Measurements from ENCODE around the gene SAPCD2. TPM values are rescaled to one million over a fixed set of nuclear protein-coding genes. Genes with fewer than 3 reads are reported as not detected.

SAPCD2 gene
- total RNA-seq, 4 donors from 2014 or later = 0.13 to 1.3 (median 0.19) TPM

GRCh38 chr9:137038916-137039315 lies 31.4 kb downstream of the SAPCD2 start:
- Histone ChIP-seq H3K36me3 (peaks cover 0 to 58% of the 10 kb centered on the region in 2 donors), H3K4me3 (no peak overlapping the region), H3K4me1 (peaks cover 0 to 31% (median 13%) of the 10 kb centered on the region in 3 donors), H3K9me3 (no peaks in the 10 kb centered on the region), H3K27ac (no peak overlapping the region), H3K27me3 (peaks cover 16% of the 10 kb centered on the region)
- WGBS, 2 donors (ENCODE audit: low coverage in 1 of 2) = 80% methylated on average over 1 of the region's 9 CpGs; no CpG with 5 or more reads in 1 of the 2 donors
- TF ChIP-seq POLR2AphosphoS5 (IDR thresholded peaks at IDR 0.05) (no peak), POLR2A (IDR thresholded peaks at IDR 0.05) (no peak), EP300 (IDR thresholded peaks at IDR 0.05) (no peak)
- TF ChIP-seq, protein P1, sequence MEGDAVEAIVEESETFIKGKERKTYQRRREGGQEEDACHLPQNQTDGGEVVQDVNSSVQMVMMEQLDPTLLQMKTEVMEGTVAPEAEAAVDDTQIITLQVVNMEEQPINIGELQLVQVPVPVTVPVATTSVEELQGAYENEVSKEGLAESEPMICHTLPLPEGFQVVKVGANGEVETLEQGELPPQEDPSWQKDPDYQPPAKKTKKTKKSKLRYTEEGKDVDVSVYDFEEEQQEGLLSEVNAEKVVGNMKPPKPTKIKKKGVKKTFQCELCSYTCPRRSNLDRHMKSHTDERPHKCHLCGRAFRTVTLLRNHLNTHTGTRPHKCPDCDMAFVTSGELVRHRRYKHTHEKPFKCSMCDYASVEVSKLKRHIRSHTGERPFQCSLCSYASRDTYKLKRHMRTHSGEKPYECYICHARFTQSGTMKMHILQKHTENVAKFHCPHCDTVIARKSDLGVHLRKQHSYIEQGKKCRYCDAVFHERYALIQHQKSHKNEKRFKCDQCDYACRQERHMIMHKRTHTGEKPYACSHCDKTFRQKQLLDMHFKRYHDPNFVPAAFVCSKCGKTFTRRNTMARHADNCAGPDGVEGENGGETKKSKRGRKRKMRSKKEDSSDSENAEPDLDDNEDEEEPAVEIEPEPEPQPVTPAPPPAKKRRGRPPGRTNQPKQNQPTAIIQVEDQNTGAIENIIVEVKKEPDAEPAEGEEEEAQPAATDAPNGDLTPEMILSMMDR (IDR thresholded peaks at IDR 0.05) = no peak
- ATAC-seq = no peak

- Histone ChIP-seq H3K9me3 (no peaks in the 10 kb centered on the region), H3K27ac (no peak overlapping the region), H3K36me3 (peaks cover 0 to 52% of the 10 kb centered on the region in 2 donors), H3K4me3 (no peak overlapping the region), H3K4me1 (peaks cover 0 to 18% (median 13%) of the 10 kb centered on the region in 3 donors), H3K27me3 (peaks cover 16% of the 10 kb centered on the region)
- TF ChIP-seq, protein P1 (IDR thresholded peaks at IDR 0.05) = no peak
- TF ChIP-seq POLR2AphosphoS5 (IDR thresholded peaks at IDR 0.05) = no peak
- no peak for TF ChIP-seq POLR2A (IDR thresholded peaks at IDR 0.05)
- no peak for TF ChIP-seq EP300 (IDR thresholded peaks at IDR 0.05)
- 85 to 87% methylated on average over 7 to 8 of the region's 10 CpGs for WGBS, 2 donors (ENCODE audit: low coverage in 1 of 2)
- ATAC-seq = no peak
These were observed 32.9 kb downstream of the SAPCD2 start for GRCh38 chr9:137037483-137037882.

DNA sequence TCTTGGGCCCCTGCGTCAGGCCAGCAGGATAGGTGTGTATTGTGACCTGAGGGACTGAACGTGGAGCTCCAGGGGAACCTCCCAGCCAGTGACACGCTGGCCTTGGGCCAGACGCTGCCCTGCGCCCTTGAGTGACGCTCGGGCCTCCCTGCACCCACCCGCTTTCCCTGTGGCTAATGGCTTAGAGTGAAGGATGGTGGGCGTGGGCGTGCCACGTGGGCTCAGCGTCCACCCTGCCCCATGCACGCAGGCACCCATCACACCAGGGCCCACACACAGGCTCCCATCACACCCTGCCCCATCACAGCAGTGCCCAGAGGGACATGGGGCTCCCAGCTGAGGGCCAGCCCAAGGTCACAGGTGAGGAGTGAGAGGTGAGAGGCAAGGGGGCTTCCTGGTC lies 33.3 kb downstream of the SAPCD2 start:
- peaks cover 16% of the 10 kb centered on the region for H3K27me3 ChIP-seq
- no peak overlapping the region for H3K27ac ChIP-seq
- no peak for ATAC-seq
- no peak overlapping the region for H3K4me3 ChIP-seq
- WGBS, 2 donors (ENCODE audit: low coverage in 1 of 2) = 89% methylated on average over 3 of the region's 13 CpGs; no CpG with 5 or more reads in 1 of the 2 donors
- H3K4me1 ChIP-seq = peaks cover 0 to 18% (median 13%) of the 10 kb centered on the region in 3 donors
- H3K9me3 ChIP-seq = no peaks in the 10 kb centered on the region
- H3K36me3 ChIP-seq = peaks cover 0 to 50% of the 10 kb centered on the region in 2 donors
- TF ChIP-seq, protein P1 (IDR thresholded peaks at IDR 0.05) = no peak

DNA sequence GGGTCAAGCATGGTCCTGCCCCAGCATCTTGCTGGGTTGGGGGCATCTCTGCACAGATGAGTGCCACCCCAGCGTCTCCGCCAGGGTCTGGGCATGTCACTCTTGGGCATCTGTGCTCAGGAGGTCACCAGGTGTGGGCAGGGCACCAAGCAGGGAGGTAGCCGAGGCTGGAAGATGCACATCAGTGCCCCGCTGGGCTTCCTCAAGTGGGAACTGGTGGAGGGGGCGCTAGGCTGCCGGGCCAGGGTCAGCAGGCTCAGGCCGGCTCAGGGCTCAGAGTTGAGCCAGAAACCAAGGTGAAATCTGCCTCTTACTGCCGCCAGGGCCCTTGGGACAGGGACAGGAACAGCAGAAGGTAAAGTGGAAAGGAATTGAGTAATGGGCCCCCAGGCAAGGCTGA lies 34.4 kb downstream of the SAPCD2 start:
- H3K27me3 ChIP-seq = peaks cover 16% of the 10 kb centered on the region
- H3K4me3 ChIP-seq = no peak overlapping the region
- no peaks in the 10 kb centered on the region for H3K9me3 ChIP-seq
- peaks cover 0 to 39% of the 10 kb centered on the region in 2 donors for H3K36me3 ChIP-seq
- peaks cover 0 to 18% (median 13%) of the 10 kb centered on the region in 3 donors for H3K4me1 ChIP-seq
- H3K27ac ChIP-seq = no peak overlapping the region
- WGBS, 2 donors (ENCODE audit: low coverage in 1 of 2) = 60% methylated on average over 1 of the region's 8 CpGs; no CpG with 5 or more reads in 1 of the 2 donors
- ATAC-seq = no peak
- TF ChIP-seq, protein P1 (IDR thresholded peaks at IDR 0.05) = no peak
- no peak for TF ChIP-seq POLR2AphosphoS5 (IDR thresholded peaks at IDR 0.05)
- TF ChIP-seq POLR2A (IDR thresholded peaks at IDR 0.05) = no peak
- TF ChIP-seq EP300 (IDR thresholded peaks at IDR 0.05) = no peak

DNA sequence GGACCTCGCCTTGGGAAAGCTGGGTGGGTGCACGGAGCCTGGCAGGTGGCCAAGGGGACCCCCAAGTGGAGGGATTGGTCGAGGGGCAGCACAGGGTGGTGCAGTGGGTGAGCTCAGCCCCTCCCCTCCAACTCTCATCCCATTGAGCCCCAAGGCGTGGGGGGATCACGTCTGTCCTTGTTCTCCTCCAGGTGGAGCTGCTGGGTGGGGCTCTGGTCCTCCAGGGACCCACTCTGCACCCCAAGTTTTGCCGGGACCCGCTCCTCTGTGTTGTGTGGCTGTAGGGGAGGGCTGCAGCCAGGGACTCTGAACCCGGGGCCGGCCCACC lies 34.9 kb downstream of the SAPCD2 start:
- Histone ChIP-seq H3K27ac (no peak overlapping the region), H3K9me3 (no peaks in the 10 kb centered on the region), H3K4me1 (peaks cover 0 to 18% (median 13%) of the 10 kb centered on the region in 3 donors), H3K4me3 (no peak overlapping the region), H3K36me3 (peaks cover 0 to 34% of the 10 kb centered on the region in 2 donors), H3K27me3 (peaks cover 16% of the 10 kb centered on the region)
- no peak for ATAC-seq
- TF ChIP-seq, protein P1 (IDR thresholded peaks at IDR 0.05) = no peak
- 0% methylated on average over 1 of the region's 9 CpGs; no CpG with 5 or more reads in 1 of the 2 donors for WGBS, 2 donors (ENCODE audit: low coverage in 1 of 2)
